NB4 (cell line): ENCODE measurements around the gene SLC26A1.

Experiments
- DNase-seq: peaks from one replicate; pipeline ENCODE4 v3.0.0; 2010; ENCODE audit warnings: low read depth
- H3K4me3 ChIP-seq: one replicate; pipeline ENCODE4 v1.5.1; 2011; ENCODE audit warnings: mild to moderate bottlenecking, low read depth, low read length, moderate library complexity
- MAX ChIP-seq: IDR thresholded peaks from 2 replicates; pipeline ENCODE4 v1.6.1; 2011; ENCODE audit warnings: low read depth, low read length
- MYC ChIP-seq: IDR thresholded peaks from 2 replicates; pipeline ENCODE4 v1.6.1; 2011; ENCODE audit warnings: low read depth, low read length
- POLR2A ChIP-seq: IDR thresholded peaks from 2 replicates; pipeline ENCODE4 v1.6.1; 2011; ENCODE audit warnings: mild to moderate bottlenecking; ENCODE audit not compliant: insufficient read length; ENCODE audit errors: extremely low read depth
- TF ChIP-seq, protein P1 (sequence below): IDR thresholded peaks from one replicate; pipeline ENCODE4 v1.5.1; 2012; ENCODE audit warnings: low read depth, low read length

SLC26A1 gene

GRCh38 chr4:1015746-1016145, 22.5 kb upstream of the SLC26A1 start:
- no peak for DNase-seq
- no peak overlapping the region for H3K4me3 ChIP-seq
- TF ChIP-seq MAX, result no peak
- no peak for TF ChIP-seq MYC
- TF ChIP-seq POLR2A, result no peak
- TF ChIP-seq, protein P1, sequence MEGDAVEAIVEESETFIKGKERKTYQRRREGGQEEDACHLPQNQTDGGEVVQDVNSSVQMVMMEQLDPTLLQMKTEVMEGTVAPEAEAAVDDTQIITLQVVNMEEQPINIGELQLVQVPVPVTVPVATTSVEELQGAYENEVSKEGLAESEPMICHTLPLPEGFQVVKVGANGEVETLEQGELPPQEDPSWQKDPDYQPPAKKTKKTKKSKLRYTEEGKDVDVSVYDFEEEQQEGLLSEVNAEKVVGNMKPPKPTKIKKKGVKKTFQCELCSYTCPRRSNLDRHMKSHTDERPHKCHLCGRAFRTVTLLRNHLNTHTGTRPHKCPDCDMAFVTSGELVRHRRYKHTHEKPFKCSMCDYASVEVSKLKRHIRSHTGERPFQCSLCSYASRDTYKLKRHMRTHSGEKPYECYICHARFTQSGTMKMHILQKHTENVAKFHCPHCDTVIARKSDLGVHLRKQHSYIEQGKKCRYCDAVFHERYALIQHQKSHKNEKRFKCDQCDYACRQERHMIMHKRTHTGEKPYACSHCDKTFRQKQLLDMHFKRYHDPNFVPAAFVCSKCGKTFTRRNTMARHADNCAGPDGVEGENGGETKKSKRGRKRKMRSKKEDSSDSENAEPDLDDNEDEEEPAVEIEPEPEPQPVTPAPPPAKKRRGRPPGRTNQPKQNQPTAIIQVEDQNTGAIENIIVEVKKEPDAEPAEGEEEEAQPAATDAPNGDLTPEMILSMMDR, result no peak

DNA sequence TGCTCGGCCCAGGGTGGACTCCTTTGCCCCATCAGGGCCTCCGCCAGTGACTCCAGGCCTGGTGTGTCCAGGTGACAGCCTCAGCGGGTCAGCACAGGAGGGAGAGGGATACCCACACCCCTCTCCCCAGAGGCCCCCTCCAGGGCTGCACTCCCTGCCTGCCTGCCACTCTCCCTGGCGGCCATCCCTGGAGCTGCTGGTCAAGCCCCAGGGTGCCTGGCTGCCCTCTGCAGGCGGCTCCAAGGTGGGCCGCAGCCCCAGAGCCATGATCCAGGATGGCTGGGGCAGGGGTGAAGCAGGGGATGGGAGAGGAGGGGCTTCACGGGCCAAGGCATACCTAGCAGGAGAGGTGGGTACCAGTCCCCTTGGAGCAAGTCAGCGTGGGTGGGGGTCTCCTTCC, 22.0 kb upstream of the SLC26A1 start:
- TF ChIP-seq MYC (no peak), POLR2A (no peak), MAX (no peak)
- TF ChIP-seq, protein P1, result no peak
- DNase-seq, result no peak
- H3K4me3 ChIP-seq, result no peak overlapping the region

DNA sequence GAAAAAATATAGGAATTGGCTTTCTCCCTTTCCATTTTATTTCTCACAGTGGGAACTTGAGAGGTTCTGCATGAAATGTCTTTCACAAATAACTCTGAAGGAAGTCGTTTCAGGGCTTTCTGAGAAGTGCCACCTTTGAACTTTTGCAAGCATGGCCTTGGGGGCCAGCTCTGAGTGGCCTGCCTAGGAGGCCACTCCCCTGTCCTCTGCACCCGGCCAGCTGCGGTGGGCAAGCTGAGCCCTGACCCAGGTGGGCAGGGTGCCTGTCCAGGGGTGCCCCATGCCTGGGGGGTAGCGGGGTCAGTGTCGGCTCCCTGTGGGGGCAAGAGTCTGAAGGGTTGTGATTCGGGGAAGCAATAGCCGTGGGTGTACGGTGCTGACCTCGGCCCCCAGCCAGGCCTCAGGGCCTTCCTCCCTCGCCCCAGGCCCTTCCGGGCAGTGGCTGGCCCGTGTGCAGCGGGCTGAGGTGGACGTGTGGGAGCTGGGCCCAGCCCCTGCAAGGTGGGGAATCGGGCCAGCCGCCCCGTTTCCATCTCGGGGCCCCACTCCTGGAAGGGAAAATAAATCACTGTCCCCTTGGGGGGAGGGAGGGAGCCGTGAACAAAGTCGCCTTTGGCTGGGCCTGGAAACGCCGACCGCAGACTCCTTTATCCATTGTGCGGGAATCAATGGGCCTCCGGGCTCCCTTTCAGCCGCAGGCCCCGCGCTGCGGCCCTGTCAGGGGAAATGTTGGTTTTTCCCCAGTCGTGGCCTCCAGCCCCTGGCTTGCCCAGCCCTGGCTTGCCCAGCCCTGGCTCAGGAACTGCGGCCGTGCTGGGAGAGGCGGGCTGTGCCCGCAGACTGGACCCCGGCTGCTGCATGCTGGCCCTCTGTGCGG, 21.3 kb upstream of the SLC26A1 start:
- DNase-seq, result no peak
- TF ChIP-seq MAX, result no peak
- no peak for TF ChIP-seq POLR2A
- no peak for TF ChIP-seq MYC
- TF ChIP-seq, protein P1, result no peak
- H3K4me3 ChIP-seq, result no peak overlapping the region

DNA sequence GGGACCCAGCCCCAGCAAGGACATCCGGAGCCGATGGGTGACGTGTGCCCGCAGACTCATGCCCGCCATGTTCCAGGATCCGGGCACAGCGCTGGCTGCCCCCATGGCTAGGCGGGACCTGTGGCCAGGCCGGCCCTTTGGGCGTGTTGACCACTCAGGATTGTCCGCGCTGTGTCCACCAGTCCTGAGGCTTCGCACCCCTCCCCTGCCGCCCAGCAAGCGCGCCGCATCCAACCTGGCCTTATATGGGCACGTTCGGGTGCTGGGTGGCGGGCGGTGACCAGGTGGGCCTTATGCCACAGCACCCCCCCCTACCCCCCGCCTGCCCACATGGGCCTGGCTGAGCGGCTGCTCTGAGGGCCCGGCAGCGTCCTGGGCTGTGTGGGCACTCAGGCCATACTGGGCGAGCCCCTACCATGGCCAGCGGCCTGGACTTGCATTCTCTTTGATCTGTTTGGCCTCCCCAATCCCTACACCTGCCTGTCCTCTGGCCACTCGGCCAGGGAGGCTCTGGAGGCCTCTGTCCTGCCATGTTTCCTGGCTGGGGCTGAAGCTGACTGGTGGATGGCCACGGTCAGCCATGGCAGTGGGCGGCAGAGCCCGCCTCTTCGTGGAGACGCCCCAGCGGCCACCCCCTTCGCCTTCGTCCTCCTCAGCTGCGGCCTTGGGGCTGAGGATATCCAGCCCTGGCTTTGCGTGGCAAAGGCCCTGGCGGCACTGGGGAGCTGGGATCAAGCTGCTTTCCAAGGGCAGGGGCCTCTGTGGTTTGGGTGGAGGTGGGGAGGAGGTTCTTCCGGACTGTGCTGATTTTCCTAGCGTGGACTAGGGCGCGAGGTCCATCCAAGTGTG, 20.2 kb upstream of the SLC26A1 start:
- no peak for DNase-seq
- no peak for TF ChIP-seq MYC
- no peak for TF ChIP-seq POLR2A
- TF ChIP-seq MAX, result no peak
- TF ChIP-seq, protein P1, result no peak
- no peak overlapping the region for H3K4me3 ChIP-seq

DNA sequence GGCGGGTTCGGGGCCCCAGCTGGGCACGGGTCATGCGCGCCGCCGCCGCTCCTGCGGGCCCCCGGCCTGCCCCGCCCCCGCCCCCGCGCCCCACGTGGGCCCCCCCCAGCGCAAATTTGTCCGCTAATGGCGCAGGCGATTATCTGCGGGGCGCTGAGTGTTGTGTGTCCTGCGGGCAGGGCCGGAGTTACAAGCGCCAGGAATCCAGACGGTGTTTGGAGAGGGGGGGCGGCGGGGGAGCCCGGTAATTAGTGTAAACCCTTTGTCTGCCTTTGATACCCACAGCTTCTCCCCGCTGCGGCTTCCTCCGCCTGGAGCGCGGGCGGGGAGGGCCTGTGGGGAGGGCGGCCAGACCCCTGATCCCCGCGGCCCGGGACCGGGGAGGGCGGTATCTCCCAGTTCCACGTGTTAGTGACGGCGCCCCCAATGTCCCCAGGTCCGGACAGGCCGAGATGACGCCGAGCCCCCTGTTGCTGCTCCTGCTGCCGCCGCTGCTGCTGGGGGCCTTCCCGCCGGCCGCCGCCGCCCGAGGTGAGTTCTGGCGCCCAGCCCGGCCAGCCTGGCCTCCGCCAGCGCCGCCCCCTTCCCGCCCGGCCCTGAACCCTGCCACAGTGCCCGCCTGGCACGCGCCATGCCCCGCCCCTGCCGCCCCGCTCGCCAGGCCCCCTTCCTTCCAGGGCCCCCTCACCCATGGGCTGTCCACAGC, 19.0 kb upstream of the SLC26A1 start:
- DNase-seq, result peak; percentile 67
- H3K4me3 ChIP-seq, result peak overlapping the region; percentile 48
- TF ChIP-seq MAX (no peak), POLR2A (no peak), MYC (no peak)
- TF ChIP-seq, protein P1, result no peak
